Measurements from ENCODE around the gene MEGF9.

DNA sequence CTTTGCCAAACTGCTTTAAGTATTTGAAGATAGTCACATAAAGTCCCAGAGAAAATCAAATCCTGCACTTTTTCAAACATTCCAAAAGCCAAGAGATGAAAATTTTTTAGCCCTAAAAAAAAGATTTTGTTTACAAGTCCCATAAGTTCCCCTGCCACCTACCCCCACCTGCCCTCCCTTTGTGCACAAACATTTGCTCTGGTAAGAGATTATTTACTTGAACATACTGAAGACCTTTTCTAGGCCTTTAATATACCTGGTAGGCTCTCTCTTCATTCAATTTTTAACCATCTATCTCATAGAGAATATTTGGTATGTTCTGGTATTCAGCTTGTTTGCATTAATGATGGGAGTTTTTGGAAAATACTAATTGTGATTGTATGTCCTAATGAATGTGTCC is 50.3 kb downstream of the MEGF9 start:
- TF ChIP-seq POLR2AphosphoS5 (IDR thresholded peaks at IDR 0.05; ENCODE audit: low read depth), result no peak
- TF ChIP-seq, protein P1, sequence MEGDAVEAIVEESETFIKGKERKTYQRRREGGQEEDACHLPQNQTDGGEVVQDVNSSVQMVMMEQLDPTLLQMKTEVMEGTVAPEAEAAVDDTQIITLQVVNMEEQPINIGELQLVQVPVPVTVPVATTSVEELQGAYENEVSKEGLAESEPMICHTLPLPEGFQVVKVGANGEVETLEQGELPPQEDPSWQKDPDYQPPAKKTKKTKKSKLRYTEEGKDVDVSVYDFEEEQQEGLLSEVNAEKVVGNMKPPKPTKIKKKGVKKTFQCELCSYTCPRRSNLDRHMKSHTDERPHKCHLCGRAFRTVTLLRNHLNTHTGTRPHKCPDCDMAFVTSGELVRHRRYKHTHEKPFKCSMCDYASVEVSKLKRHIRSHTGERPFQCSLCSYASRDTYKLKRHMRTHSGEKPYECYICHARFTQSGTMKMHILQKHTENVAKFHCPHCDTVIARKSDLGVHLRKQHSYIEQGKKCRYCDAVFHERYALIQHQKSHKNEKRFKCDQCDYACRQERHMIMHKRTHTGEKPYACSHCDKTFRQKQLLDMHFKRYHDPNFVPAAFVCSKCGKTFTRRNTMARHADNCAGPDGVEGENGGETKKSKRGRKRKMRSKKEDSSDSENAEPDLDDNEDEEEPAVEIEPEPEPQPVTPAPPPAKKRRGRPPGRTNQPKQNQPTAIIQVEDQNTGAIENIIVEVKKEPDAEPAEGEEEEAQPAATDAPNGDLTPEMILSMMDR (IDR thresholded peaks at IDR 0.05; ENCODE audit: insufficient read depth, low read length), result no peak
- no peak for TF ChIP-seq GABPA (IDR thresholded peaks at IDR 0.05; ENCODE audit: low read depth)
- TF ChIP-seq, protein P2, sequence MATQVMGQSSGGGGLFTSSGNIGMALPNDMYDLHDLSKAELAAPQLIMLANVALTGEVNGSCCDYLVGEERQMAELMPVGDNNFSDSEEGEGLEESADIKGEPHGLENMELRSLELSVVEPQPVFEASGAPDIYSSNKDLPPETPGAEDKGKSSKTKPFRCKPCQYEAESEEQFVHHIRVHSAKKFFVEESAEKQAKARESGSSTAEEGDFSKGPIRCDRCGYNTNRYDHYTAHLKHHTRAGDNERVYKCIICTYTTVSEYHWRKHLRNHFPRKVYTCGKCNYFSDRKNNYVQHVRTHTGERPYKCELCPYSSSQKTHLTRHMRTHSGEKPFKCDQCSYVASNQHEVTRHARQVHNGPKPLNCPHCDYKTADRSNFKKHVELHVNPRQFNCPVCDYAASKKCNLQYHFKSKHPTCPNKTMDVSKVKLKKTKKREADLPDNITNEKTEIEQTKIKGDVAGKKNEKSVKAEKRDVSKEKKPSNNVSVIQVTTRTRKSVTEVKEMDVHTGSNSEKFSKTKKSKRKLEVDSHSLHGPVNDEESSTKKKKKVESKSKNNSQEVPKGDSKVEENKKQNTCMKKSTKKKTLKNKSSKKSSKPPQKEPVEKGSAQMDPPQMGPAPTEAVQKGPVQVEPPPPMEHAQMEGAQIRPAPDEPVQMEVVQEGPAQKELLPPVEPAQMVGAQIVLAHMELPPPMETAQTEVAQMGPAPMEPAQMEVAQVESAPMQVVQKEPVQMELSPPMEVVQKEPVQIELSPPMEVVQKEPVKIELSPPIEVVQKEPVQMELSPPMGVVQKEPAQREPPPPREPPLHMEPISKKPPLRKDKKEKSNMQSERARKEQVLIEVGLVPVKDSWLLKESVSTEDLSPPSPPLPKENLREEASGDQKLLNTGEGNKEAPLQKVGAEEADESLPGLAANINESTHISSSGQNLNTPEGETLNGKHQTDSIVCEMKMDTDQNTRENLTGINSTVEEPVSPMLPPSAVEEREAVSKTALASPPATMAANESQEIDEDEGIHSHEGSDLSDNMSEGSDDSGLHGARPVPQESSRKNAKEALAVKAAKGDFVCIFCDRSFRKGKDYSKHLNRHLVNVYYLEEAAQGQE (IDR thresholded peaks at IDR 0.05; ENCODE audit: insufficient replicate concordance, low read depth), result no peak

Measured in HL-60 (cell line).